ENCODE measurements around the gene INPP5D. TPM values are rescaled to one million over a fixed set of nuclear protein-coding genes. Genes with fewer than 3 reads are reported as not detected.

The INPP5D gene
- polyA plus RNA-seq, 2 of the 4 experiments (the other 2 are of a cell fraction) = 0.26 to 0.53 TPM

DNA sequence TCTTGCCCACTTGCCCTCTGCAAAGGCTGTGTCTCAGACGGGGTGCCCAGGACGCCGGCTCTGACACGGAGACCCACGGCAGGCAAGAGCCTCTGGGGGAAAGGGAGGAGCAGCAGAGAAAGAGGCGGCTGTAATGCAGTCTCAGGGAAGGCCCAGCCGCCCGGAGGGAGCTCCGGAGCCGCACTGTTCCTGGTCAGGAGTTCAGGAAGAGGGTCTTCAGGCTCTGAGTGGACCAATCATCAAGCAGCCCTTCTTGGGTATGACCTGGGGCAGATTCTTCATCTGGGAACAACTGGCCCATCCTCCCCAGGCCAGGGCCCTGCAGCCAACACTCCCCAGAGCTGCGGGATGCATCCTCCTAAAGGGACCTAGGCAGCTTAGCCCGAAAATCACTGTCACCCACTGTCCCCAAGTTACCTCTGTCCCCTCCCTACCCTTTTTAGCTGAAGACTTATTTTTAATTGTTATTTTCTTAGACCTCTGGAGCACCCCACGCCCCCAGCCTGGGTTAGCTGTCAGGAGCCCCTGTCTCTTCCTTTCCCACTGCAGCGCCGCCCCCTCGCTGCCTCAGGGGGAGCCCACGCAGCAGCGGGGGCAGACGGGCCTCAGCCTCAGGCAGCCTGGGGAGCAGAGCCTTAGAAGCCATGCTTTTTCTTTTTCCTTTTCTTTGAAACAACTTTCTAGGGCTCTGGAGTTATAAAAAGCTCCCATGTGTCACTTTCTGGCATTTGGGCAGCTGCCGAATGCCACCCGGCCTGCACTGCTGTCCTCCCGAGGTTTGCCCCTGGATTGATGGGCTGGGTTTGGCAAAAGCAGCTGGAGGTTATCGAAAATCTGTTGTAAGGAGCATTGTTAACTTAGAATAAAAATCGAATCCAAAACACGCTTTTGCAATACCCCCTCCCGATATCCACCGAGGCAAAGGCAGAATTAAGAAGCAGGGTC lies 28.3 kb upstream of the INPP5D start:
- Histone ChIP-seq H3K4me1 (peaks cover 9% of the 10 kb centered on the region), H3K27ac (0 out of 6 replicates have a peak overlapping the region, but pooled peaks of 1 of the 2 experiments have one; percentile 37), H3K4me2 (no peak overlapping the region), H3K9me3 (peaks cover 5% of the 10 kb centered on the region; the same call in 1 of the 3 replicates), H3K4me3 (no peak overlapping the region)
- ATAC-seq = no peak
- CTCF ChIA-PET = interaction anchor here (0.9 to 9.8 kb wide), 6 partner anchors 18 to 322 kb away, joined by 3 to 119 read pairs (median 6); no protein-coding TSS in a partner anchor
- no peak for FAIRE-seq
- DNase-seq (ENCODE audit: low read depth in 1 of 2, low spot score in 1 of 2) = no peak
- POLR2A ChIA-PET = no interaction called here
- no peak for TF ChIP-seq CEBPB (IDR thresholded peaks at IDR 0.05)
- WGBS (ENCODE audit: missing lambda C conversion rate) = 85% methylated on average over 27 of the region's 27 CpGs

DNA sequence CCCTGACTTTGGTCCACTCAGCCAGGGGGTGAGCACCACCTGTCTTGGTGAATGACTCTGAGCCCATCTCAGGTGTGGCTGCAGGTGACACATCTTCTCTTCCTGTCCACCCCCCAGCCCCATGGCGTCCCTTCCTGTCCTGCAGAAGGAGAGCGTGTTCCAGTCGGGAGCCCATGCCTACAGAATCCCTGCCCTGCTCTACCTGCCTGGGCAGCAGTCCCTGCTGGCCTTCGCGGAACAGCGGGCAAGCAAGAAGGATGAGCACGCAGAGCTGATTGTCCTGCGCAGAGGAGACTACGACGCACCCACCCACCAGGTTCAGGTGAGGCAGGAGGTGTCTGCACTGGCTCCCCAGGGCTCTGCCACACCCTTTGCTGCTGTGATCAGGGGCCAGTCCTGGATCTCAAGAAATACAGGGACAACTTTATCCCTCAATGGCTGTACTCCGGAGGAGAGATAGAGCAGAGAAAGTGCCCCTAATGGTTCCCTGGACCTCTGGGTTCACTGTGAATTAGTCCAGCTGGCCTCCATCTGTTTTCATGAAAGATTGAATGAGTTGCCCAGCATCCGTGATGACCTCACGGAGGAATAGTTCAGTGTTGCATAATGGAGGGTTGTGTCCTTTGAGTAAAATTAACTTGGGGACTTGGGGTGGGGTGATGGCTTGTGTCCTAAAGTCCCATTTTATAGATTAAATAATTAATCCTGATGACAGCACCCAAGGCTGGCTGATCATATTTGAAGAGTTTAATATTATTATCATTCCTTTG lies 27.4 kb upstream of the INPP5D start, which contains the start of gene NEU2:
Gene NEU2 (plus strand): TSS at position 122 of the 770 bp plus-strand sequence. CDS start 0 bp downstream, at position 122.
- H3K4me3 ChIP-seq = no peak within 1 kb of the TSS
- no peak for ATAC-seq
- WGBS (ENCODE audit: missing lambda C conversion rate) = 94% methylated on average over 12 of the region's 13 CpGs
- TF ChIP-seq POLR2A (IDR thresholded peaks at IDR 0.05; ENCODE audit: low read length) = no peak
- TF ChIP-seq NPAS2 (CRISPR knock-in tag; IDR thresholded peaks at IDR 0.05; ENCODE audit: borderline replicate concordance) = no peak
- TF ChIP-seq CHD4 (IDR thresholded peaks at IDR 0.05; ENCODE audit: borderline replicate concordance) = no peak
- no peak for TF ChIP-seq KDM1A (IDR thresholded peaks at IDR 0.05; ENCODE audit: low read depth)
- no peak for TF ChIP-seq MYC (IDR thresholded peaks at IDR 0.05; ENCODE audit: borderline replicate concordance, low read length)
- no peak for TF ChIP-seq FOSB (CRISPR knock-in tag; IDR thresholded peaks at IDR 0.05)
- no peak for TF ChIP-seq SREBF2 (IDR thresholded peaks at IDR 0.05)
- no peak for TF ChIP-seq NFE2L2 (conservative IDR thresholded peaks at IDR 0.05; ENCODE audit: low read length)
- no peak within 1 kb of the TSS for H3K4me2 ChIP-seq
- H3K4me1 ChIP-seq = peaks cover 6% of the 10 kb centered on the region
- ChIA-PET POLR2A (no interaction called here), CTCF (interaction anchor here (1.1 to 9.8 kb wide), 6 partner anchors 14 to 180 kb away, joined by 3 to 119 read pairs (median 6); partner anchors contain the start of gene INPP5D)
- FAIRE-seq = no peak
- H3K27ac ChIP-seq = 0 out of 6 replicates have a peak within 1 kb of the TSS, but pooled peaks of 1 of the 2 experiments have one; percentile 37
- H3K9me3 ChIP-seq = peaks cover 10% of the 10 kb centered on the region; the same call in 2 of the 3 replicates
- DNase-seq (ENCODE audit: low read depth in 1 of 2, low spot score in 1 of 2) = no peak

DNA sequence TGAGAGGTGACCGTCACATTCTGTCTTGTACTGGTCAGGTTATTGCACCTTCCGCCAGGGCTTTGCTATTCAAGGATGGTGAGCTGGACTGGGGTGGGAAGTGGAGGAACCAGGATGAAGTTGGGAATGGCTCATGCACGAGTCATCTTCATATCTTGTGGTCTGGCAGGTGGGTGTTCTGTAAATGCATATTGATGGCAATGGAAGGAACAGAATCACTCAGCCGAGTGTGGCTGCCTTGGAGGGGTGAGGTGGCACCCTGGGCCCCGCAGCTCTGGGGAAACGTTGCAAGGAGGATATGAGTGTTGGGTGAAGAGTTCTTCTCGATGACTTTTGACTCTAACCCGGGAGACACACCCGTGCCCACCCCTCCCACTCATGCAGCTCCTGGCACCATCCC lies 26.5 kb upstream of the INPP5D start:
- no peak for ATAC-seq

More for the DNA sequence above, 26.5 kb upstream of the INPP5D start:
- Histone ChIP-seq H3K4me2 (no peak overlapping the region), H3K4me3 (no peak overlapping the region), H3K4me1 (peaks cover 2% of the 10 kb centered on the region), H3K9me3 (peaks cover 10% of the 10 kb centered on the region; the same call in 2 of the 3 replicates), H3K27ac (no peak overlapping the region)
- DNase-seq (ENCODE audit: low read depth in 1 of 2, low spot score in 1 of 2) = no peak
- POLR2A ChIA-PET = no interaction called here
- no peak for FAIRE-seq
- WGBS (ENCODE audit: missing lambda C conversion rate) = 37% methylated on average over 9 of the region's 9 CpGs
- CTCF ChIA-PET = interaction anchor here (1.1 to 9.8 kb wide), 5 partner anchors 13 to 181 kb away, joined by 3 to 119 read pairs (median 4); partner anchors contain the start of gene INPP5D
- TF ChIP-seq CBX8 (IDR thresholded peaks at IDR 0.05) (no peak), HOXA7 (CRISPR knock-in tag; IDR thresholded peaks at IDR 0.05) (no peak), RFX5 (IDR thresholded peaks at IDR 0.05) (no peak), ESRRA (IDR thresholded peaks at IDR 0.05; ENCODE audit: borderline replicate concordance, low read length) (no peak), EP300 (IDR thresholded peaks at IDR 0.05) (no peak), EHF (CRISPR knock-in tag; IDR thresholded peaks at IDR 0.05) (no peak), FOSB (CRISPR knock-in tag; IDR thresholded peaks at IDR 0.05) (no peak), ZC3H11A (IDR thresholded peaks at IDR 0.05) (no peak), RCOR1 (IDR thresholded peaks at IDR 0.05; ENCODE audit: low read depth, low read length) (no peak), CEBPB (IDR thresholded peaks at IDR 0.05) (no peak), RARB (CRISPR knock-in tag; IDR thresholded peaks at IDR 0.05) (no peak), POLR2AphosphoS2 (conservative IDR thresholded peaks at IDR 0.05; ENCODE audit: low read length) (no peak), CHD2 (IDR thresholded peaks at IDR 0.05; ENCODE audit: low read length, partially characterized antibody) (no peak), MAFK (IDR thresholded peaks at IDR 0.05; ENCODE audit: partially characterized antibody) (no peak)
- TF ChIP-seq, protein P1, sequence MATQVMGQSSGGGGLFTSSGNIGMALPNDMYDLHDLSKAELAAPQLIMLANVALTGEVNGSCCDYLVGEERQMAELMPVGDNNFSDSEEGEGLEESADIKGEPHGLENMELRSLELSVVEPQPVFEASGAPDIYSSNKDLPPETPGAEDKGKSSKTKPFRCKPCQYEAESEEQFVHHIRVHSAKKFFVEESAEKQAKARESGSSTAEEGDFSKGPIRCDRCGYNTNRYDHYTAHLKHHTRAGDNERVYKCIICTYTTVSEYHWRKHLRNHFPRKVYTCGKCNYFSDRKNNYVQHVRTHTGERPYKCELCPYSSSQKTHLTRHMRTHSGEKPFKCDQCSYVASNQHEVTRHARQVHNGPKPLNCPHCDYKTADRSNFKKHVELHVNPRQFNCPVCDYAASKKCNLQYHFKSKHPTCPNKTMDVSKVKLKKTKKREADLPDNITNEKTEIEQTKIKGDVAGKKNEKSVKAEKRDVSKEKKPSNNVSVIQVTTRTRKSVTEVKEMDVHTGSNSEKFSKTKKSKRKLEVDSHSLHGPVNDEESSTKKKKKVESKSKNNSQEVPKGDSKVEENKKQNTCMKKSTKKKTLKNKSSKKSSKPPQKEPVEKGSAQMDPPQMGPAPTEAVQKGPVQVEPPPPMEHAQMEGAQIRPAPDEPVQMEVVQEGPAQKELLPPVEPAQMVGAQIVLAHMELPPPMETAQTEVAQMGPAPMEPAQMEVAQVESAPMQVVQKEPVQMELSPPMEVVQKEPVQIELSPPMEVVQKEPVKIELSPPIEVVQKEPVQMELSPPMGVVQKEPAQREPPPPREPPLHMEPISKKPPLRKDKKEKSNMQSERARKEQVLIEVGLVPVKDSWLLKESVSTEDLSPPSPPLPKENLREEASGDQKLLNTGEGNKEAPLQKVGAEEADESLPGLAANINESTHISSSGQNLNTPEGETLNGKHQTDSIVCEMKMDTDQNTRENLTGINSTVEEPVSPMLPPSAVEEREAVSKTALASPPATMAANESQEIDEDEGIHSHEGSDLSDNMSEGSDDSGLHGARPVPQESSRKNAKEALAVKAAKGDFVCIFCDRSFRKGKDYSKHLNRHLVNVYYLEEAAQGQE (IDR thresholded peaks at IDR 0.05) = no peak
- TF ChIP-seq, protein P2, sequence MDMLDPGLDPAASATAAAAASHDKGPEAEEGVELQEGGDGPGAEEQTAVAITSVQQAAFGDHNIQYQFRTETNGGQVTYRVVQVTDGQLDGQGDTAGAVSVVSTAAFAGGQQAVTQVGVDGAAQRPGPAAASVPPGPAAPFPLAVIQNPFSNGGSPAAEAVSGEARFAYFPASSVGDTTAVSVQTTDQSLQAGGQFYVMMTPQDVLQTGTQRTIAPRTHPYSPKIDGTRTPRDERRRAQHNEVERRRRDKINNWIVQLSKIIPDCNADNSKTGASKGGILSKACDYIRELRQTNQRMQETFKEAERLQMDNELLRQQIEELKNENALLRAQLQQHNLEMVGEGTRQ (IDR thresholded peaks at IDR 0.05) = no peak
- TF ChIP-seq, protein P3, sequence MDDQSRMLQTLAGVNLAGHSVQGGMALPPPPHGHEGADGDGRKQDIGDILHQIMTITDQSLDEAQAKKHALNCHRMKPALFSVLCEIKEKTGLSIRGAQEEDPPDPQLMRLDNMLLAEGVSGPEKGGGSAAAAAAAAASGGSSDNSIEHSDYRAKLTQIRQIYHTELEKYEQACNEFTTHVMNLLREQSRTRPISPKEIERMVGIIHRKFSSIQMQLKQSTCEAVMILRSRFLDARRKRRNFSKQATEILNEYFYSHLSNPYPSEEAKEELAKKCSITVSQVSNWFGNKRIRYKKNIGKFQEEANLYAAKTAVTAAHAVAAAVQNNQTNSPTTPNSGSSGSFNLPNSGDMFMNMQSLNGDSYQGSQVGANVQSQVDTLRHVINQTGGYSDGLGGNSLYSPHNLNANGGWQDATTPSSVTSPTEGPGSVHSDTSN (IDR thresholded peaks at IDR 0.05) = no peak

Measured in A549 (cell line).